Measurements from ENCODE around the gene CARD14. TPM values are rescaled to one million over a fixed set of nuclear protein-coding genes. Genes with fewer than 3 reads are reported as not detected.
"Not testable (repeated sequence)": the region's sequence is repeated elsewhere in the genome, so short reads cannot be mapped to it uniquely, and the experiment has no call there.

CARD14 gene
- total RNA-seq, 1 donor from 2014 or later: not detected

- intact Hi-C loops (cut with micrococcal nuclease): no loop called here
- DNase-seq: no peak
- Mint-ChIP-seq H3K27me3 (no peaks in the 10 kb centered on the region), H3K27ac (no peak overlapping the region), H3K9me3 (no peaks in the 10 kb centered on the region), H3K36me3 (ENCODE audit: low read depth) (peaks cover 77% of the 10 kb centered on the region), H3K4me3 (no peak overlapping the region), H3K4me1 (peaks cover 28% of the 10 kb centered on the region)
These were observed 28.2 kb upstream of the CARD14 start for GRCh38 chr17:80141463-80142165.

- DNase-seq: no peak
- Mint-ChIP-seq H3K9me3 (no peaks in the 10 kb centered on the region), H3K4me1 (peaks cover 32% of the 10 kb centered on the region), H3K27me3 (no peaks in the 10 kb centered on the region), H3K27ac (no peak overlapping the region), H3K36me3 (ENCODE audit: low read depth) (peaks cover 67% of the 10 kb centered on the region), H3K4me3 (no peak overlapping the region)
- intact Hi-C loops (cut with micrococcal nuclease): no loop called here
These were observed 26.9 kb upstream of the CARD14 start for GRCh38 chr17:80142929-80143328.

- peaks cover 37% of the 10 kb centered on the region for H3K4me1 Mint-ChIP-seq
- peak overlapping the region; percentile 88 for H3K4me3 Mint-ChIP-seq
- peaks cover 45% of the 10 kb centered on the region for H3K36me3 Mint-ChIP-seq (ENCODE audit: low read depth)
- peak overlapping the region; percentile 74 for H3K27ac Mint-ChIP-seq
- H3K9me3 Mint-ChIP-seq: no peaks in the 10 kb centered on the region
- H3K27me3 Mint-ChIP-seq: no peaks in the 10 kb centered on the region
- intact Hi-C loops (cut with micrococcal nuclease): loop anchor here (2.0 kb wide), 1 partner anchor 73 kb away; no protein-coding TSS in a partner anchor
- DNase-seq: peak; percentile 73
These were observed 24.5 kb upstream of the CARD14 start for GRCh38 chr17:80145076-80146075.

- Mint-ChIP-seq H3K4me3 (peak overlapping the region; percentile 88), H3K27me3 (no peaks in the 10 kb centered on the region), H3K4me1 (peaks cover 37% of the 10 kb centered on the region), H3K9me3 (peaks cover 4% of the 10 kb centered on the region), H3K36me3 (ENCODE audit: low read depth) (peaks cover 42% of the 10 kb centered on the region), H3K27ac (peak overlapping the region; percentile 97)
- DNase-seq: peak; percentile 76
- intact Hi-C loops (cut with micrococcal nuclease): loop anchor here (1.0 to 2.0 kb wide), 3 partner anchors 45 to 113 kb away; partner anchors contain the start of gene GAA
These were observed 23.5 kb upstream of the CARD14 start for GRCh38 chr17:80146121-80147034.

GRCh38 chr17:80147035-80147822 is 22.6 kb upstream of the CARD14 start, which contains the start of gene EIF4A3:
TSS of gene EIF4A3 (minus strand) at chr17:80147128. CDS start at chr17:80146961, 167 bp downstream.
- Mint-ChIP-seq H3K4me3 (peak within 1 kb of the TSS; percentile 88), H3K36me3 (ENCODE audit: low read depth) (peaks cover 35% of the 10 kb centered on the region), H3K27me3 (no peaks in the 10 kb centered on the region), H3K27ac (peak within 1 kb of the TSS; percentile 97), H3K4me1 (peaks cover 37% of the 10 kb centered on the region), H3K9me3 (peaks cover 4% of the 10 kb centered on the region)
- intact Hi-C loops (cut with micrococcal nuclease): loop anchor here (1.0 to 2.0 kb wide), 3 partner anchors 46 to 112 kb away; partner anchors contain the start of gene GAA
- peak; percentile 99 for DNase-seq

GRCh38 chr17:80151333-80151732 is 18.5 kb upstream of the CARD14 start:
- H3K36me3 Mint-ChIP-seq (ENCODE audit: low read depth): peaks cover 8% of the 10 kb centered on the region
- no peaks in the 10 kb centered on the region for H3K27me3 Mint-ChIP-seq
- intact Hi-C loops (cut with micrococcal nuclease): no loop called here
- peaks cover 11% of the 10 kb centered on the region for H3K9me3 Mint-ChIP-seq
- H3K4me3 Mint-ChIP-seq: no peak overlapping the region
- H3K27ac Mint-ChIP-seq: no peak overlapping the region
- peaks cover 16% of the 10 kb centered on the region for H3K4me1 Mint-ChIP-seq
- no peak for DNase-seq

- Mint-ChIP-seq H3K36me3 (ENCODE audit: low read depth) (peaks cover 5% of the 10 kb centered on the region), H3K27ac (no peak overlapping the region), H3K4me1 (peaks cover 14% of the 10 kb centered on the region), H3K9me3 (peaks cover 11% of the 10 kb centered on the region), H3K27me3 (no peaks in the 10 kb centered on the region), H3K4me3 (no peak overlapping the region)
- intact Hi-C loops (cut with micrococcal nuclease): no loop called here
- DNase-seq: no peak
These were observed 17.6 kb upstream of the CARD14 start for GRCh38 chr17:80152081-80152702.

- peaks cover 11% of the 10 kb centered on the region for H3K9me3 Mint-ChIP-seq
- H3K4me3 Mint-ChIP-seq: no peak overlapping the region
- H3K27ac Mint-ChIP-seq: no peak overlapping the region
- H3K27me3 Mint-ChIP-seq: no peaks in the 10 kb centered on the region
- H3K36me3 Mint-ChIP-seq (ENCODE audit: low read depth): peaks cover 4% of the 10 kb centered on the region
- intact Hi-C loops (cut with micrococcal nuclease): no loop called here
- peaks cover 12% of the 10 kb centered on the region for H3K4me1 Mint-ChIP-seq
- no peak for DNase-seq
These were observed 16.8 kb upstream of the CARD14 start for GRCh38 chr17:80153004-80153403.

- H3K4me1 Mint-ChIP-seq: peaks cover 10% of the 10 kb centered on the region
- DNase-seq: no peak
- intact Hi-C loops (cut with micrococcal nuclease): no loop called here
- H3K4me3 Mint-ChIP-seq: no peak overlapping the region
- peaks cover 11% of the 10 kb centered on the region for H3K9me3 Mint-ChIP-seq
- H3K27me3 Mint-ChIP-seq: peaks cover under 1% of the 10 kb centered on the region
- no peak overlapping the region for H3K27ac Mint-ChIP-seq
- H3K36me3 Mint-ChIP-seq (ENCODE audit: low read depth): peaks cover 4% of the 10 kb centered on the region
These were observed 15.7 kb upstream of the CARD14 start for GRCh38 chr17:80154166-80154565.

GRCh38 chr17:80155600-80155999 is 14.2 kb upstream of the CARD14 start:
- H3K4me1 Mint-ChIP-seq; H3K27ac Mint-ChIP-seq; DNase-seq; H3K4me3 Mint-ChIP-seq; H3K36me3 Mint-ChIP-seq (ENCODE audit: low read depth); intact Hi-C loops (cut with micrococcal nuclease): not testable (repeated sequence)
- Mint-ChIP-seq H3K9me3 (peaks cover 11% of the 10 kb centered on the region), H3K27me3 (peaks cover 12% of the 10 kb centered on the region)

GRCh38 chr17:80158846-80159245 is 11.0 kb upstream of the CARD14 start:
- Mint-ChIP-seq H3K4me3 (no peak overlapping the region), H3K4me1 (no peaks in the 10 kb centered on the region), H3K36me3 (ENCODE audit: low read depth) (no peaks in the 10 kb centered on the region), H3K27me3 (peaks cover 13% of the 10 kb centered on the region), H3K27ac (no peak overlapping the region), H3K9me3 (peaks cover 3% of the 10 kb centered on the region)
- DNase-seq: no peak
- intact Hi-C loops (cut with micrococcal nuclease): no loop called here

- intact Hi-C loops (cut with micrococcal nuclease): no loop called here
- Mint-ChIP-seq H3K27ac (no peak overlapping the region), H3K4me1 (no peaks in the 10 kb centered on the region), H3K36me3 (ENCODE audit: low read depth) (no peaks in the 10 kb centered on the region), H3K27me3 (peaks cover 13% of the 10 kb centered on the region), H3K9me3 (no peaks in the 10 kb centered on the region), H3K4me3 (no peak overlapping the region)
- DNase-seq: no peak
These were observed 9.3 kb upstream of the CARD14 start for GRCh38 chr17:80160536-80160935.

All from activated CD4-positive, alpha-beta T cell treated with anti-CD3 and anti-CD28 coated beads, Interleukin-2, amount 10 ng/mL, durations not matched to agents 24 days and 14 days (primary cell).